Right kidney (tissue), 1 donor: ENCODE data around the gene TOP1.
"Not testable (repeated sequence)": the region's sequence is repeated elsewhere in the genome, so short reads cannot be mapped to it uniquely, and the experiment has no call there.

Experiments
- DNase-seq: peaks from one replicate; pipeline ENCODE4 v3.0.0-alpha.2; 2016

Gene TOP1

DNA sequence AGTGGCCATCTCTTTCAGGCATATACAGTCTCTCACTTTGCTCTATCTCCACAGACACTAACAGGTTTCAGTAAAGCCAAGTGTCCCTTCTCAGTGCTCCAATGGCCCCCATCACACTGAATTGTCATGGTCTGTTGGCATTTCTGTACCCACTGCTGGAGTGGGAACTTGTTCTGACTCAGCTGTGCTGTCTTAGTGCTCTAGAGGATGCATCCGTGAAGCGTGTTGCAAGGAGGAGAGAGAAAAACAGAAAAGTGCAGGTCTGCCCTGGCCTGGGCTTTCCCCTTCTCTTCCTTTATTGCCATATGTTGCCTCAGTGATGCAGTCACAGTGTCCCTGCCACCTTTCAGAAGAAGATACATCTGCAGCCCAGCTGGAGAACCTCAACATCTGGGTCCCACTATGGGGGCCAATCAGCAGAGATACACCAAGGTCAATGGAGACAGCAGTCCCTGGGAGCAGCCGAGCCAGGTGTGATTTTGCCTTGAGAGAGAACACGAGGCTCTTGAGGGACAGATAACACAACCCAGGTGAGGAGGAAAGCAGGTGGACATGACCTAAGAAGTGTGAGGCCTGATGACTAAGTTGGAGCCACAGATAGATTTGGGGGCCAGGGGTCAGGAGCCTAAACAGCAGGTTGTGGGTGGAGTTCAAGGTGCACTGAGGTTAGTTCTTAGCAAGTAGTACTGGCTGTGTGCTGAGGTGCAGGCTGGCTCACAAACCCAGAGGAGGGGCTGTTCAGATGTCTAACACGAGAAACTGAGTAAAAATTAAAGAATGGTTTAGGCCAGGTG, 103.2 kb downstream of the TOP1 start:
- no peak for DNase-seq

DNA sequence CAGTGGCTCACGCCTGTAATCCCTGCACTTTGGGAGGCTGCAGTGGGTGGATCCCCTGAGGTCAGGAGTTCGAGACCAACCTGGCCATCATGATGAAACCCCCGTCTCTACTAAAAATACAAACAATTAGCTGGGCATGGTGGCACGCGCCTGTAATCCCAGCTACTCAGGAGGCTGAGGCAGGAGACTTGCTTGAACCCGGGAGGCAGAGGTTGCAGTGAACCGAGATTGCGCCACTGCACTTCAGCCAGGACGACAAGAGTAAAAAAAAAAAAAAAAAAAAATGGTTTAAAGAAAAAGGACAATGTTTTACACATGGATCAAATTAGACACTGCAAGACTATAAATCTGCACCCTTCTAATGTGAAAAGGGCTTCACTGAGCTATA, 103.8 kb downstream of the TOP1 start:
- DNase-seq: not testable (repeated sequence)

GRCh38 chr20:41133709-41134361, 105.2 kb downstream of the TOP1 start:
- DNase-seq: no peak

- DNase-seq: no peak
Measured at GRCh38 chr20:41134362-41135186, 106.0 kb downstream of the TOP1 start.

DNA sequence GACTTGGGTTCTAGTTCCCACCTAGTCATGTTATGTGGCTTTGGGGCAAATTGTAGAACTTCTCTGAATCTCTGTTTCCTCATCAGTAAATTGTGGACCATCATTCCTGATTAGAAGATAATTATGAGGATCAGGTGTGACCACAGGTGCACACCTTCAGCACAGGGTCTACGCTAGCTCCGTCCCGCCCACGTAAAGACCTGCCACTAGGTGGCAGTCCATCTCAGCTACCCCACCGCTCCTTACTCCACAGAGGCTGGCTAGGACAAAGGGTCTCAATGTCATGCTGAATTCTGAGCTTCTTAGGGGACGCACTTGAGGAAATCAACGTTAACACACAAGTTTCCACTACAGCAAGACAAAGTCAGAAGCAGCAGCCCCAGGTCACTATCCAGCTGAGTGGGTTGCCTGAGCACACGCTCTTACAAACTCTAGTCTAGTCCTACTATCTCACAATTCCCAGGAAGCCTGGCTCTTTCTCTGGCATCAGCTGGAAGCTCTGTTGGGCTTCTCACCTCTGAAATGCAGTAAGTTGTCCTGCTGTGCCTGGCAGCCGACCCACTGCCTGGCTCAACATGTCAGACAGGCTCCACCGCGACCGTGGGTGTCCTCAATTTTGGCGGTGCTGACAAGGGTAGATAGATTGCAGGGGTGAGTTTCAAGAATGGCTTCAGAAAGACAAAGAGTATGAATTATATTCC, 106.7 kb downstream of the TOP1 start:
- DNase-seq: no peak

GRCh38 chr20:41135888-41136679, 107.5 kb downstream of the TOP1 start:
- DNase-seq: no peak

- peak; percentile 98 for DNase-seq
Measured at GRCh38 chr20:41136680-41137613, 108.3 kb downstream of the TOP1 start, which contains the start of gene PLCG1. PLCG1 (plus strand) TSS chr20:41137543; CDS start chr20:41137642, 99 bp downstream.

GRCh38 chr20:41137614-41138474, 109.2 kb downstream of the TOP1 start:
- DNase-seq: peak; percentile 91

DNA sequence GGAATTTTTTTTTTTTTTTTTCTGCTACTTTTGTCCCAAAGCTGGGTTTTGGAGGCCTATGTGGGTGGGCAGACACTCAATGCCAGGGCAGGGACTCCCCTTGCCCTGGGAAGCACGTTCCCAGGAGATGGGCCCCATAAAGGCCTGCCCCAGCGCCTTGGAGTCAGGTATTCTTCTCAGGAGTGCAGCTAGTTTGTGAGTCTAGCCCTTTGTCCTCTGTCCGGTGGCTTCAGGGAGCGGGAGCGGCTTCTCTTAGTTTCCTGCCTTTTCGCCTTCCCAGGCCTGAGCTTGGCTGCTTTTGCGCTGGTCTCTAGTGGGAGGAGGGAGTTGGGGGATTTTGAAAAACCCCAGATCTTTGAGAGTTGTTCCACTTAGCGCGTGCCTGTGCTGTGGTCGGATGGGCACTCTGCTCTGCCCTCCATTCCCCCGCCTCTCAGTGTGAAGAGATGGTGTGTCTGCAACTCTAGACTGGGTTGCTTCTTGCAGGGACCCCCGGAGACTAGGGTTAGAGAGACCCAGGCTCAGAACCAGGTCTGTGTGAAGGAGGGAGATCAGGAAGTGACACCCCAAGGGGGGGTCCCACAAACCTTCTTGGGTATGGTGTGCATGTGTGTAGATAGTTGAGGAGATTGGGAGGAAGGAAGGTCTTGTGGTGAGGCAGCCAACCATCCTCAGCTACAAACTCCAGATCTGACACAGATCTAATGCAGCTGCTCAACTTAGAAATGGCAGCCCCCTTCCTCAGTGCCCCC, 110.0 kb downstream of the TOP1 start:
- peak; percentile 66 for DNase-seq

- DNase-seq: no peak
Measured at GRCh38 chr20:41139227-41140093, 110.8 kb downstream of the TOP1 start.

DNA sequence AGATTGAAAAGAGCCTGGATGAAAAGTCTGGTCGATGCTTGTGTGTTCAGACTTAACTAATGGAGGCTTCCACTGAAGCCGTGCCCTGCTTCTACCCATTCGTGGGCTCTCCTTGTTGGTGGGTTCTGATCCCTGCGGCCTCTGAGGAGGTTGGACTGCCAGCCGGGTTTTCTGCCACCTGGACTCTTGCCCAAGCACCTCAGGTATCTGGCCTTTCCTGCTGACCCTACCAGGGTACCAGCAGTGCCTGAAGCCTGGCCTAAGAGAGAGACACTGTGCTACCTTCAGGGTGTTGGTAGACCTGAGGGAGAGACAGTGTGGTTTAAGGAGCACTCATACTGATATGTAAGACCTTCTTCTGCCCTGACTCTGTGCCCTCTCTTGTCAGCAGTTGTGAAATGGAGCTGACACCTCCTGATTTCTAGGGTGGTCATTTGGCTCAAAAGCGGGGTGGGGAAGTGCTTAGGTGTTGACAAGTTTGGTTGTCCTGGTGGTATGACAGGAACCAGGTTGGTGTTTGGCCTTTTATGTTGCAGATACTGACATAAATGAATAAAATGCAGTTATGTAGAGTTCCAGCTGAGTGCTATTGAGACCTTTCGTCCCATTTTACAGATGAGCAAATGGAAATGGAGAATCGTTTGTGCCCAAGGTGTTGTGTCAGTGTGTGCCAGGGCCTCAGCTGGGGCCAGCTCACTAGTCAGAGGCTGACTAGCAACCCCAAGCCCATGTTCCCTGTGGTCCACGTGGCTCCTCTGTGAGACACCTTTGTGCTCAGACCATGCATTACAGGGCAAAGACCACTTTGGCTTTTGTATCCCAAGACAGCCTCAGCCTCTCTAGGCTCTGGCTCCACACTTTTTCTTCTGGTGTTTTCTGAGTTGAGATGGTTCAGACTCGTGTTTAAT, 111.9 kb downstream of the TOP1 start:
- DNase-seq: no peak

DNA sequence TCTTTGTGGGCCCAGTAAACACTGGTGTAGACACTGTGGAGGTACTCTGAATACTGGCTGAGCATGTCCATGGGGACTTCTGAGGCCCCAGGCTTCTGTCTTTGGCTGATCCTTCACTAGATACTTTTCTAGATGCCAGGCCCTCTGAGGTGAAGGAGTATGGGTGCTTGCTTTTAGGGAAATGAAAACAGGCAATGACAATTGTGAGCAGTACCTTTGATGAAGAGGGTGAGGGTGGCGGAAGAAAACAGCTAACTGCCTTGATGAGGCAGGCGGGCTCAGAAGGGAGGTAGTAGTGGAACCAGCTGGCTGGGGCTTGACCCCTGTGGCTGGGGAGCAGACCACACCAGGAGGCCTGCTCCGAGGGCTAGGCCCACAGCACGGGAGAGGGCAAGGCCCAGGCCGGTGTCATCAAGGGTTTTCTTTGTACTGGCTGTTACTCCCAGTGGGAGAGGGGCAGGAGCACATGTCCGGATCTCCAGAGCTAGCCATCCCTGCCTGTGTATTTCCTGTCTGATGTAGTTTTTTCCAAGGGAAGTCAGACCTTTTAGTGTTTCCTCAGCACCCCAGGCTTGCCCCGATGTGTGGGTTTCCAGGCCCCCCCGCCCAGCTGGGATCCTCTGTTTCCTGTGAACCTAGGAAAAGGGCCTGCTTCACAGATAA, 112.7 kb downstream of the TOP1 start:
- DNase-seq: no peak

GRCh38 chr20:41142245-41142644, 113.6 kb downstream of the TOP1 start:
- no peak for DNase-seq

- no peak for DNase-seq
Measured at GRCh38 chr20:41142919-41143318, 114.3 kb downstream of the TOP1 start.

DNA sequence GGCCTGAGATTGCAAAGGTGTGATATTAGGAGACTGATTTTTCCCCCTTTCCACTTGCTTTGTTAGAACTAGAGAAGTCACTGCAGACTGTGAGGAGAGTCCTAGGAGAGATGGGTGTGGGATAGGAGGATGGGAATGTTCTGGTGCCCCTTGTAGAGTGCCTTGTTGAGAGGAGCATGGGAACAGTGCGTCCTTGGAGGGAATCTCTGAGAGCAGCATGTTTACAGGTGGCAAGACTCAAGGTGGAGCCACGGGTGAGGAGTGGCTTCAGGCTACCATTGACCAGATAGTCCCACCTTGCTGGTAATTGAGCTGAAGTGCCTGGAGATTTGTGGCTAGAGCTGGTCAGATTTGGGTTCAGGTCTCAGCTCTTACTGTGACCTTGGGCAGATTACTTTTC, 114.7 kb downstream of the TOP1 start:
- no peak for DNase-seq

GRCh38 chr20:41145317-41145716, 116.7 kb downstream of the TOP1 start:
- DNase-seq: no peak
